Duodenal mucosa (tissue), 2 donors: ENCODE measurements around the gene PKP4.

Experiments
- H3K27ac ChIP-seq: one replicate; pipeline ENCODE4 v1.7.0; 2013; ENCODE audit warnings: low read depth, low read length
- H3K27me3 ChIP-seq, 2 donors: one replicate each; pipeline ENCODE4 v1.7.0; 2013; ENCODE audit warnings: low read length in 2 of 2, control low read depth in 1 of 2; ENCODE audit not compliant: insufficient read depth in 2 of 2, control insufficient read depth in 1 of 2
- H3K36me3 ChIP-seq, 2 donors: one replicate each; pipeline ENCODE4 v1.7.0; 2013; ENCODE audit warnings: low read length in 2 of 2, control low read depth in 1 of 2; ENCODE audit not compliant: insufficient read depth in 2 of 2, control insufficient read depth in 1 of 2
- H3K4me1 ChIP-seq, 2 donors: one replicate each; pipeline ENCODE4 v1.7.0; 2013; ENCODE audit warnings: low read length in 2 of 2, control low read depth in 1 of 2; ENCODE audit not compliant: insufficient read depth in 2 of 2, control insufficient read depth in 1 of 2
- H3K4me3 ChIP-seq, 2 donors: one replicate each; pipeline ENCODE4 v1.7.0; 2013; ENCODE audit warnings: low read length in 2 of 2, low read depth in 1 of 2
- H3K9ac ChIP-seq, 2 donors: one replicate each; pipeline ENCODE4 v1.7.0; 2013; ENCODE audit warnings: low read length in 2 of 2, low read depth in 1 of 2
- H3K9me3 ChIP-seq, 2 donors: one replicate each; pipeline ENCODE4 v1.7.0; 2013; ENCODE audit warnings: low read length in 2 of 2, control low read depth in 1 of 2; ENCODE audit not compliant: control insufficient read depth in 1 of 2

The PKP4 gene

GRCh38 chr2:158668001-158668765 is 211.4 kb downstream of the PKP4 start:
- Histone ChIP-seq H3K9ac (no peak overlapping the region), H3K4me1 (no peaks in the 10 kb centered on the region), H3K9me3 (no peaks in the 10 kb centered on the region), H3K4me3 (no peak overlapping the region), H3K36me3 (peaks cover 9 to 48% of the 10 kb centered on the region in 2 donors), H3K27ac (no peak overlapping the region), H3K27me3 (no peaks in the 10 kb centered on the region)

GRCh38 chr2:158670292-158670691 is 213.5 kb downstream of the PKP4 start:
- Histone ChIP-seq H3K9ac (no peak overlapping the region), H3K27ac (no peak overlapping the region), H3K4me1 (no peaks in the 10 kb centered on the region), H3K36me3 (peaks cover 3 to 54% of the 10 kb centered on the region in 2 donors), H3K27me3 (no peaks in the 10 kb centered on the region), H3K9me3 (no peaks in the 10 kb centered on the region), H3K4me3 (no peak overlapping the region)

GRCh38 chr2:158671360-158672245 is 214.9 kb downstream of the PKP4 start:
- no peaks in the 10 kb centered on the region for H3K27me3 ChIP-seq
- H3K9me3 ChIP-seq: no peaks in the 10 kb centered on the region
- no peak overlapping the region for H3K9ac ChIP-seq
- no peak overlapping the region for H3K4me3 ChIP-seq
- H3K4me1 ChIP-seq: no peaks in the 10 kb centered on the region
- H3K36me3 ChIP-seq: peaks cover 7 to 60% of the 10 kb centered on the region in 2 donors
- H3K27ac ChIP-seq: no peak overlapping the region

GRCh38 chr2:158676295-158676694 is 219.5 kb downstream of the PKP4 start:
- Histone ChIP-seq H3K4me1 (no peaks in the 10 kb centered on the region), H3K4me3 (no peak overlapping the region), H3K27me3 (no peaks in the 10 kb centered on the region), H3K27ac (no peak overlapping the region), H3K9me3 (no peaks in the 10 kb centered on the region), H3K36me3 (peaks cover 6 to 49% of the 10 kb centered on the region in 2 donors), H3K9ac (no peak overlapping the region)

- Histone ChIP-seq H3K27ac (no peak overlapping the region), H3K27me3 (no peaks in the 10 kb centered on the region), H3K9me3 (no peaks in the 10 kb centered on the region), H3K4me3 (no peak overlapping the region), H3K36me3 (peaks cover 6 to 49% of the 10 kb centered on the region in 2 donors), H3K9ac (no peak overlapping the region), H3K4me1 (no peaks in the 10 kb centered on the region)
Measured at GRCh38 chr2:158676696-158677095, 219.9 kb downstream of the PKP4 start.

GRCh38 chr2:158677542-158677941 is 220.8 kb downstream of the PKP4 start:
- no peak overlapping the region for H3K9ac ChIP-seq
- no peaks in the 10 kb centered on the region for H3K4me1 ChIP-seq
- H3K36me3 ChIP-seq: peaks cover 6 to 49% of the 10 kb centered on the region in 2 donors
- H3K27me3 ChIP-seq: no peaks in the 10 kb centered on the region
- H3K27ac ChIP-seq: no peak overlapping the region
- H3K9me3 ChIP-seq: no peaks in the 10 kb centered on the region
- no peak overlapping the region for H3K4me3 ChIP-seq

- Histone ChIP-seq H3K9ac (no peak overlapping the region), H3K9me3 (no peaks in the 10 kb centered on the region), H3K27me3 (no peaks in the 10 kb centered on the region), H3K27ac (no peak overlapping the region), H3K4me1 (no peaks in the 10 kb centered on the region), H3K36me3 (peaks cover 0 to 20% of the 10 kb centered on the region in 2 donors), H3K4me3 (no peak overlapping the region)
Measured at GRCh38 chr2:158681816-158682215, 225.1 kb downstream of the PKP4 start.

GRCh38 chr2:158685646-158686045 is 228.9 kb downstream of the PKP4 start:
- Histone ChIP-seq H3K27me3 (no peaks in the 10 kb centered on the region), H3K4me3 (no peak overlapping the region), H3K9ac (no peak overlapping the region), H3K27ac (no peak overlapping the region), H3K36me3 (no peaks in the 10 kb centered on the region), H3K4me1 (no peaks in the 10 kb centered on the region), H3K9me3 (no peaks in the 10 kb centered on the region)

- Histone ChIP-seq H3K4me1 (no peaks in the 10 kb centered on the region), H3K36me3 (no peaks in the 10 kb centered on the region), H3K27me3 (no peaks in the 10 kb centered on the region), H3K27ac (no peak overlapping the region), H3K9me3 (no peaks in the 10 kb centered on the region), H3K4me3 (no peak overlapping the region), H3K9ac (no peak overlapping the region)
Measured at GRCh38 chr2:158686210-158686691, 229.5 kb downstream of the PKP4 start.

- no peak overlapping the region for H3K27ac ChIP-seq
- H3K4me1 ChIP-seq: no peaks in the 10 kb centered on the region
- no peak overlapping the region for H3K4me3 ChIP-seq
- H3K9me3 ChIP-seq: no peaks in the 10 kb centered on the region
- no peaks in the 10 kb centered on the region for H3K27me3 ChIP-seq
- H3K36me3 ChIP-seq: no peaks in the 10 kb centered on the region
- no peak overlapping the region for H3K9ac ChIP-seq
Measured at GRCh38 chr2:158687315-158687714, 230.6 kb downstream of the PKP4 start.
